ENCODE results near the gene MACROD2. TPM values are rescaled to one million over a fixed set of nuclear protein-coding genes. Genes with fewer than 3 reads are reported as not detected.

The MACROD2 gene
- total RNA-seq, 1 experiment from 2014 or later: 3.7 TPM

GRCh38 chr20:15451241-15451640 lies 1455.9 kb downstream of the MACROD2 start:
- Histone ChIP-seq H4K20me1 (ENCODE audit: insufficient read depth) (no peaks in the 10 kb centered on the region), H3K27me3 (ENCODE audit: insufficient read depth, low read length) (no peaks in the 10 kb centered on the region), H3K9me3 (ENCODE audit: control insufficient read depth in 1 of 2, insufficient read depth in 1 of 2, low read depth in 1 of 2, low read length in 2 of 2) (peaks cover 3 to 16% of the 10 kb centered on the region in 2 experiments; a peak in 2 of 4 replicates), H3K4me1 (ENCODE audit: control insufficient read depth in 1 of 2, insufficient read depth in 2 of 2, low read length in 2 of 2) (no peaks in the 10 kb centered on the region), H3K9ac (ENCODE audit: low read length) (no peak overlapping the region), H3K79me2 (ENCODE audit: insufficient read depth, low read length) (no peaks in the 10 kb centered on the region), H3K27ac (ENCODE audit: low read depth, low read length) (no peak overlapping the region), H3K9me2 (ENCODE audit: insufficient read depth) (no peaks in the 10 kb centered on the region), H2AFZ (ENCODE audit: low read depth, low read length, poor library complexity, severe bottlenecking) (no peak overlapping the region), H3K4me3 (replicated peaks in 1 of 2; ENCODE audit: low read depth in 1 of 2, low read length in 2 of 2) (no peak overlapping the region), H3K36me3 (ENCODE audit: control insufficient read depth in 1 of 2, insufficient read depth in 2 of 2, low read length in 2 of 2) (no peaks in the 10 kb centered on the region), H3K4me2 (ENCODE audit: low read length) (no peak overlapping the region)
- RAD21 ChIA-PET (ENCODE audit: low non-redundant PET in 1 of 2, low total read pairs in 2 of 2, uncharacterized antibody in 2 of 2, unreplicated experiment in 2 of 2): no interaction called here
- TF ChIP-seq, protein P1, sequence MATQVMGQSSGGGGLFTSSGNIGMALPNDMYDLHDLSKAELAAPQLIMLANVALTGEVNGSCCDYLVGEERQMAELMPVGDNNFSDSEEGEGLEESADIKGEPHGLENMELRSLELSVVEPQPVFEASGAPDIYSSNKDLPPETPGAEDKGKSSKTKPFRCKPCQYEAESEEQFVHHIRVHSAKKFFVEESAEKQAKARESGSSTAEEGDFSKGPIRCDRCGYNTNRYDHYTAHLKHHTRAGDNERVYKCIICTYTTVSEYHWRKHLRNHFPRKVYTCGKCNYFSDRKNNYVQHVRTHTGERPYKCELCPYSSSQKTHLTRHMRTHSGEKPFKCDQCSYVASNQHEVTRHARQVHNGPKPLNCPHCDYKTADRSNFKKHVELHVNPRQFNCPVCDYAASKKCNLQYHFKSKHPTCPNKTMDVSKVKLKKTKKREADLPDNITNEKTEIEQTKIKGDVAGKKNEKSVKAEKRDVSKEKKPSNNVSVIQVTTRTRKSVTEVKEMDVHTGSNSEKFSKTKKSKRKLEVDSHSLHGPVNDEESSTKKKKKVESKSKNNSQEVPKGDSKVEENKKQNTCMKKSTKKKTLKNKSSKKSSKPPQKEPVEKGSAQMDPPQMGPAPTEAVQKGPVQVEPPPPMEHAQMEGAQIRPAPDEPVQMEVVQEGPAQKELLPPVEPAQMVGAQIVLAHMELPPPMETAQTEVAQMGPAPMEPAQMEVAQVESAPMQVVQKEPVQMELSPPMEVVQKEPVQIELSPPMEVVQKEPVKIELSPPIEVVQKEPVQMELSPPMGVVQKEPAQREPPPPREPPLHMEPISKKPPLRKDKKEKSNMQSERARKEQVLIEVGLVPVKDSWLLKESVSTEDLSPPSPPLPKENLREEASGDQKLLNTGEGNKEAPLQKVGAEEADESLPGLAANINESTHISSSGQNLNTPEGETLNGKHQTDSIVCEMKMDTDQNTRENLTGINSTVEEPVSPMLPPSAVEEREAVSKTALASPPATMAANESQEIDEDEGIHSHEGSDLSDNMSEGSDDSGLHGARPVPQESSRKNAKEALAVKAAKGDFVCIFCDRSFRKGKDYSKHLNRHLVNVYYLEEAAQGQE (IDR thresholded peaks at IDR 0.05; ENCODE audit: low read depth): no peak
- no peak for TF ChIP-seq ZNF274 (IDR thresholded peaks at IDR 0.05; ENCODE audit: low read depth, low read length)
- no peak for TF ChIP-seq TCF7L2 (IDR thresholded peaks at IDR 0.05; ENCODE audit: borderline replicate concordance, extremely low read depth, insufficient read depth, insufficient read length)
- TF ChIP-seq EZH2phosphoT487 (IDR thresholded peaks at IDR 0.05; ENCODE audit: borderline replicate concordance): no peak
- no peak for TF ChIP-seq ZFX (IDR thresholded peaks at IDR 0.05)
- TF ChIP-seq SP1 (IDR thresholded peaks at IDR 0.05; ENCODE audit: low read depth): no peak
- TF ChIP-seq POLR2A (IDR thresholded peaks at IDR 0.05; ENCODE audit: borderline replicate concordance, extremely low read depth, insufficient read depth, insufficient read length): no peak
- no peak for TF ChIP-seq MAX (IDR thresholded peaks at IDR 0.05)
- TF ChIP-seq, protein P2, sequence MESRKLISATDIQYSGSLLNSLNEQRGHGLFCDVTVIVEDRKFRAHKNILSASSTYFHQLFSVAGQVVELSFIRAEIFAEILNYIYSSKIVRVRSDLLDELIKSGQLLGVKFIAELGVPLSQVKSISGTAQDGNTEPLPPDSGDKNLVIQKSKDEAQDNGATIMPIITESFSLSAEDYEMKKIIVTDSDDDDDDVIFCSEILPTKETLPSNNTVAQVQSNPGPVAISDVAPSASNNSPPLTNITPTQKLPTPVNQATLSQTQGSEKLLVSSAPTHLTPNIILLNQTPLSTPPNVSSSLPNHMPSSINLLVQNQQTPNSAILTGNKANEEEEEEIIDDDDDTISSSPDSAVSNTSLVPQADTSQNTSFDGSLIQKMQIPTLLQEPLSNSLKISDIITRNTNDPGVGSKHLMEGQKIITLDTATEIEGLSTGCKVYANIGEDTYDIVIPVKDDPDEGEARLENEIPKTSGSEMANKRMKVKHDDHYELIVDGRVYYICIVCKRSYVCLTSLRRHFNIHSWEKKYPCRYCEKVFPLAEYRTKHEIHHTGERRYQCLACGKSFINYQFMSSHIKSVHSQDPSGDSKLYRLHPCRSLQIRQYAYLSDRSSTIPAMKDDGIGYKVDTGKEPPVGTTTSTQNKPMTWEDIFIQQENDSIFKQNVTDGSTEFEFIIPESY (IDR thresholded peaks at IDR 0.05; ENCODE audit: extremely low read depth, insufficient replicate concordance, low read length): no peak
- no peak for TF ChIP-seq JUND (IDR thresholded peaks at IDR 0.05)
- no peak for TF ChIP-seq CTCF (IDR thresholded peaks at IDR 0.05 in 2 of 3, conservative IDR thresholded peaks at IDR 0.05 in 1 of 3; ENCODE audit: borderline replicate concordance in 1 of 3, insufficient read depth in 1 of 3, low read depth in 2 of 3, low read length in 2 of 3)
- TF ChIP-seq RAD21 (IDR thresholded peaks at IDR 0.05; ENCODE audit: low read depth): no peak
- TF ChIP-seq SIN3A (IDR thresholded peaks at IDR 0.05; ENCODE audit: low read depth): no peak
- TF ChIP-seq FOSL1 (IDR thresholded peaks at IDR 0.05; ENCODE audit: low read depth): no peak
- ATAC-seq: no peak
- no TSS peak for BruUV-seq (replicated peaks)
- CTCF ChIA-PET: no interaction called here
- POLR2A ChIA-PET: no interaction called here
- no peak for DNase-seq (ENCODE audit: low read depth, low spot score)
- intact Hi-C loops (cut with micrococcal nuclease): no loop called here

Measured in HCT116 (cell line).